ENCODE data around the gene PLP1.
"Not testable (repeated sequence)": the region's sequence is repeated elsewhere in the genome, so short reads cannot be mapped to it uniquely, and the experiment has no call there.

The PLP1 gene

DNA sequence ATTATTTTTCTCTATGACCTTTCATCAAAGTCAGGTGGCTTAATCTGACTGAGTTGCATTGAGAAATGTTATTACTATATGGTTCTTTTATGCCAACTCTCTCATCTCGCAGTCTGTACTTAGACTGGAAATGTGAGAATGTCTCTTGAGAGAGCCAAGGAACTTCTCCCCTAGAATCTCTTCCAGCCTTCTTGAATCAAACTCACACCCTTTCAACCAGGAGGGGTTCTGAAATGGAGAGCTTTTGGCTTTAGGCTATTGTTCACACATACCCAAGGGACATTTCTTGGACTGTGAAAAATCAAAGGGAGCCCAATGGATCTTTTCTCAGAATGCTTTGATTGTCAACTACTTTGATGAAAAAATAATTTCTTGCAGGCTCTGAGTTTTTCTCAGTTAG lies 5.1 kb downstream of the PLP1 start:
- DNase-seq = no peak

DNA sequence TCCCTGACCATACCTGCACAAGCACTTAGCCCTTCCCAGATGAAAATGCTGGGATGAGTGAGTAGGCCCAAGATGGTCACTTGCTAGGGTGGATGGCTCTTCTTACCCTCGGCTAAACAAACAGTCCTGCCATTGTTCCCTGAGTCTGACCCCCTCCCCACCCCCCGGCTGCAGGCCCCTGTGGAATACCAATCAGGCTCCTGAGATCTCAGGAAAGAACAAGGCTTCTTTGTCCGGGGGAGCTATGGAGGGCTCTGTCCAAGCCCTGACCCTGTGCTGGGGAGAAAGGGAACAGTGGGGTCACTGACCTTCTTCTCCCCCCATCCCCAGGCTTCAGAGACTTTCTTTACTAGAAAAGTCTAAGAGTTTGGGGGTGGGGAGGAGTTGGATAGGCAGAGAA lies 6.0 kb downstream of the PLP1 start:
- DNase-seq = no peak

DNA sequence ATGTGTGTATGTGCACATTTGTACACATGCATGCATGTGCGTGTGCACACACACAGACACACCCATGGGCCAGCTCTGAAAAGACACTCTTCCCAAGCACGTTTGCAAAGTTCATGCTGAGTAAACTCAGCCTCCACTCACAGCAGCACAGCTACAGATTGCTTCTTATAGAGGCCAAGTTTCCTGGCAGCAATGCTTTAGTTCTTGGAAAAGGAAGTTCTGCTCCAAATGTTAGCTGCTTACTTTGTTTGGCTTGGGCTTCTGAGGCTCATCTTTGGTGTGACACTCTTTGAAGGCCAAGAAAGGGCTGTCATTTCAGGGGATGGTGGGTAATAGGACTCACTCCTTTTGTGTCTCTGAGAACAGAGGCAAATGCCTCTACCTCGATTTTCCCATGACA lies 6.6 kb downstream of the PLP1 start:
- DNase-seq = no peak

DNA sequence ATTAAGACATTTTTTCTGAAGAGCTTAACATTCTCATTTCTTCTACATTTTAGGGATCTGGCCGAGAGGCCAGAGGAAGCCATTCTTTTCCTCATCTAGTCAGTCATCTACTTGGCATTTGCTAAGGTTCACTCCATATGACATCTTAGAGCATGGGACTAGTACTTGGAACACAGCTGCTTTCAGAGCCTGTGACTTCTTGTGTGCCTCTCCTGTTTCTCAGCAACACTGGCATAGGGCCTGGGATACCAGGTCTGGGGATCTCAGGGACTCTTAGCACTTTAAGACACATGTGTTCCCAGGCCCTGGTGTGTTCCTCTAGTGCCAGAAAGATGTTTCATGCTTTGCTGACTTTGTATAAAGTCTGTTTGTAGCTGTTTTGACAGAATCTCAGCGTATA lies 7.3 kb downstream of the PLP1 start:
- DNase-seq = no peak

DNA sequence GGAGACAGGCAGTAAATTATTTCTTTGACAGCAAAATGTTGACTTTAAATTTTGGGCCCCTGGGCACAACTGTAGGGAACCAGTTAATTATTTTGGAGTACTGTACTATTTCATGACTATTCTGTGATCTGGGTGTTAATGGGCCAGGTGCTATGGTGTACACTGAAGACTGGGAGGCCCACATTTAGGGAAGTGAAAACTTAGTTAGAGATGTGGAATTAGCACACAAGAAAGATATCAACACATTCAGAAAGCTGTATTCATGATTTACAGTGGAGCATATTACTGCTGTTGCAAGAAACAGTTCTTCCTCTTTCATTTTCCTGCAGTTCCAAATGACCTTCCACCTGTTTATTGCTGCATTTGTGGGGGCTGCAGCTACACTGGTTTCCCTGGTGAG lies 12.4 kb downstream of the PLP1 start:
- no peak for DNase-seq

DNA sequence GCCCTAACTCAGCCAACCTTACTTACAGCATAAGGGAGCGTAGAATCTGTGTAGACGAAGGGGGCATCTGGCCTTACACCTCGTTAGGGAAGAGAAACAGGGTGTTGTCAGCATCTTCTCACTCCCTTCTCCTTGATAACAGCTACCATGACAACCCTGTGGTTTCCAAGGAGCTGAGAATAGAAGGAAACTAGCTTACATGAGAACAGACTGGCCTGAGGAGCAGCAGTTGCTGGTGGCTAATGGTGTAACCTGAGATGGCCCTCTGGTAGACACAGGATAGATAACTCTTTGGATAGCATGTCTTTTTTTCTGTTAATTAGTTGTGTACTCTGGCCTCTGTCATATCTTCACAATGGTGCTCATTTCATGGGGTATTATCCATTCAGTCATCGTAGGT lies 14.6 kb downstream of the PLP1 start:
- peak; percentile 39 to 78 for DNase-seq

DNA sequence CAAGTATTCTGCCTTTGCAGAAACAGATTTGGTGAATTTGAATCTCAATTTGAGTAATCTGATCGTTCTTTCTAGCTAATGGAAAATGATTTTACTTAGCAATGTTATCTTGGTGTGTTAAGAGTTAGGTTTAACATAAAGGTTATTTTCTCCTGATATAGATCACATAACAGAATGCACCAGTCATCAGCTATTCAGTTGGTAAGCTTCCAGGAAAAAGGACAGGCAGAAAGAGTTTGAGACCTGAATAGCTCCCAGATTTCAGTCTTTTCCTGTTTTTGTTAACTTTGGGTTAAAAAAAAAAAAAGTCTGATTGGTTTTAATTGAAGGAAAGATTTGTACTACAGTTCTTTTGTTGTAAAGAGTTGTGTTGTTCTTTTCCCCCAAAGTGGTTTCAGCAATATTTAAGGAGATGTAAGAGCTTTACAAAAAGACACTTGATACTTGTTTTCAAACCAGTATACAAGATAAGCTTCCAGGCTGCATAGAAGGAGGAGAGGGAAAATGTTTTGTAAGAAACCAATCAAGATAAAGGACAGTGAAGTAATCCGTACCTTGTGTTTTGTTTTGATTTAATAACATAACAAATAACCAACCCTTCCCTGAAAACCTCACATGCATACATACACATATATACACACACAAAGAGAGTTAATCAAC lies 15.3 kb downstream of the PLP1 start:
- no peak for DNase-seq

DNA sequence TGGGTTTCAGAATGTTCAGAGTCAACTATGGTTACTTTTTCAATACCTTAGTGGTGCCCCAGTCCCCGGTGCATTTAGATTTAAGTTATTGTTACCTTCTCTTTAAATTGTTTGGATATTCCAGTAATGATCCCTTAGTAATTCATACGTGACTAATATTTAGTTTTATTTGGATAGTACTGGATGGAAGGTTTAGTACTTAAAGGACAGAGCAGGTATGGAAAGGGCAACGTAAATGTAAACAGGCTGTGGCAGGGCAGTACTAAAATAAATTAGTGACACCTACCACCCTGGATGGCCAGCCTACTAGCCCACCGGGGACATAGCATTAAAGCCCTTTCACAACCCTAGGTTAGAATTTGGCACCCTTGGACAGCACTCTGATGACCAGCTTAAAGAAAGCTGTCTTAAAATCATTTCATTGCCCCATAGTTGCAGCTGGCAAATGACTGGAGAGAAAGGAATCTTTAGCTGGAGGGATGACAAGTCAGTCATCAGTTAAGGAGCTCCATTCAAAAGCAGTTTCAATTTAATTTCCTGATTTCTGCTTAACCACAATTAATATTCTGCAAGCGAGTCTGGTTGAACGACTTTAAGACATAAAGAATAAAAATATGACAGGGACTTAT lies 16.4 kb downstream of the PLP1 start:
- DNase-seq = no peak

DNA sequence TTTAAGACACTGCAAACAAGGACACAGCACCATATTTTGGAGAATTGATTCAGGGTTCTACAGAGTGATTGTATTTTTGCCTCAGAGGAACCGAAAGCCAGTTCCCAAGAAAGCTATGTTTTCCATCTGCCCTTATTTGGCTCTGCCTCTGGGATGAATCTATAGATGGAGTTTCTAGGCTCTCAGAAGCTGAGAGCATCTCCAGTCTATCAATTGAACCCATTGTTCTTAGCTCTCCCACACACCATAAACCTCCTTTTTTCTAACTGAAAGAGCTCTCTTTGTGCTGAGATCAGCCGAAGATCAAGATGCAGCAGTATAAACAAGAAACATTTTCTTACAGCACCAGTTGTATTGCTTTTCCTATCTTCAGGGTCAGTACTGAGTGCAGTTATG lies 16.9 kb downstream of the PLP1 start:
- no peak for DNase-seq

DNA sequence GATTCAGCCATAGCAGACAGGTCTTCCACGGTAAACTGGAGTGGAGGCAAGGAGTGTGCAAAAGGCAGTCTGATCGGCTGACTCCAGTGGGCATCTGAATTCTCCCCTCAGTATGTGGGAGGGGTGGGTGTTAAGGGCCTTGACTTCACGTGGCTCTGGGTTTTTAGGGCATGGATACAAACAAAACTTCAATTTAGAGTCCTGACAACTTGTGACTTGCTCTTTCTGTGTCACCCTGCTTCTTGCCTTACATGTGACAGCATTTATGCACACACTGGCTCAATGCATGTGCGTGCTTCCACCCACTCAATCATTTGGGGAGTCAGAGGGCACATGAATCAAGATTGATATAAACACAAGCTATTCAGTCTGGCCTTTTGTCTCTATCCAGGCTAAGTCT lies 17.5 kb downstream of the PLP1 start:
- DNase-seq = no peak

DNA sequence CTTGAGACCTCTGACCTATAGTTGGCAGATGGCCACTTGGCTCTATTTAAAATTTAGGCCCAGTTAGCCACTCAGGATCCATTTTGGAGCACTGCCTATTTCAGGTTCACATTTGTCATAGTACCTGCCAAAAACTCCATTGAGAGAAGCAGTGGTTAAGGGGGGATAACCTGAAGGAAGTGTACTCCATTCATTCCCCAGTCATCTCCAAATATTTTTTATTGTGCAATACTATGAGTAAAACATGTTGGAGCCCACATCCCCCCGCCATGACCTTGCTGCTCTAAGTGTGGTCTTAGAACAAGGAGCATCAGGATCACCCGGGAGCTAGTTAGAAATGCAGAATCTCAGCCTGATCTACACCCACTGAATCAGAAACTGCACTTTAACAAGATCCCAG lies 21.1 kb downstream of the PLP1 start:
- no peak for DNase-seq

DNA sequence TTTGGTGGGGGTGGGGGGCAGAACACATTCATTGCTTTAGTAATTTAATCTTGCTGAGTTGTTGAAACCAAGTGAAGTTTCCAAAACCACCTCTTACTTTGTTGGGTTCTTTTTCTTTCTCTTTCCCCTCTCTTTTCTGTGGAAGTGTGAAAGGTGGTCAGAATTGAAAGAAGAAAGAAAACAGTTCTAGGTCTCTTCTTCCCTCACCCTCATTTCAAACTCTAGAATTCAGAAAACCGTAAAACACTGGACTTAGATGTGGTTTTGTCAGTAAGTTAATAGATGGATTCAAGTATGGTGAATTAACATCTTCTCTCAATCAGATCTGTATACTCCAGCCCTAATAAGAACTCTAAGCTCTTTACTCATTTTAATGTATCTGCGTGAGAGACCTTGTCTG lies 23.7 kb downstream of the PLP1 start:
- DNase-seq = no peak

DNA sequence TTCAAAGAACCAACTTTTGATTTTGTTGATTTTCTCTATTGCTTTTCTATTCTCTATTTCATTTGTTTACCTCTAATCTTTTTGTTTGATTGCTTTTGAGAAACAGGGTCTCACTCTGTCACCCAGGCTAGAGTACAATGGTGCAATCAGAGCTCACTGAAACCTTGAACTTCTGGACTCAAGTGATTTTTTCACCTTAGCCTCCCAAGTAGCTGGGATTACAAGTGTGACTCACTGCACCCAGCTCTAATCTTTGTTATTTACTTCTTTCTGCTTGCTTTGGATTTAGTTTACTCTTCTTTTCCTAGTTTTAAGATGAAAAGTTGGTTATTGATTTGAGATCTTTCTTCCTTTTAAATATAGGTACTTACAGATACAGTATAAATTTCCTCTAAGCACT lies 29.2 kb downstream of the PLP1 start:
- no peak for DNase-seq

DNA sequence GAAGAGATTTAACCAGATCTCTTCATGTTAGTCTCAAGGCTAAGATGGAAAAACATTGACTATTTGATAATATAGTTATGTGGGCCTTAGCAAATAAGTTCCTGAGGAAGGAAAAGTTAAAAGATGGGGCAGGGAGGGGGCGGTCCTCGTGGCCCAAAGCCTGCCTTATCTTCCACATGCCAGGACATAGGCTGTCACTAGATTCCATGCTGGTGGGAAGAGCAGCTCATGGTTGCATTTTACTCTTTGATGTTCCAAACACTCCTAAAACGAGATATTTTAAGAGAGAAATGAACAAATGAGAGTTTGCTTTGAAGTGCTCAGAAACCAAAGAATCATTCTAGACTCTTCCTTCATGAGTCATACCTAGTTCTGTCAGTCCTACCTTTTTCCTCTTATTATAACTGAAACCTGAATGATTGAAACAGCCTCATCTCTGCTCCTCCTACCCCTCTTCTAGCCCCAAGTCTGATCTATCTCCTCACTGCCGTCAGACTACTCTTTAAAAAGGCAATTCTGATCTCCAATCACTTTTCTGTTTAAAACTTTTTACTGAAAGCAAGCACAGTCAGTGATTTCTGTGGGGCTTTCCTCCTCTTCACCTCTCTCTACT lies 30.3 kb downstream of the PLP1 start:
- DNase-seq = no peak

DNA sequence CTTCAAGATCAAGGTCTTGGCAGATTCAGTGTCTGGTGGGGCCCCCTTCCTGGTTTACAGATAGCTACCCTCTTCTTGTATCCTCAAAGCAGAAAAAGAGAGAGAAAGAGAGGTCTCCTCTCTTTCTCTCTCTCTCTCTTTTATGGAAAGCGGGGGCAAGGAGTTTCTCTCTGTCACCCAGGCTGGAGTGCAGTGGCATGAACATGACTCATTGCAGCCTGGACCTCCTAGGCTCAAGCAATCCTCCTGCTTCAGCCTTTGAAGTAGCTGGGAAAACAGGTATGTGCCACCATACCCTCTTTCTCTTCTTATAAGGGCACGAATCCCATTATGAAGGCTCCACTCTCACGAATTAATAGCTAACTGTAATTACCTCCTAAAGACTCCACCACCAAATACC lies 35.2 kb downstream of the PLP1 start:
- DNase-seq = no peak

DNA sequence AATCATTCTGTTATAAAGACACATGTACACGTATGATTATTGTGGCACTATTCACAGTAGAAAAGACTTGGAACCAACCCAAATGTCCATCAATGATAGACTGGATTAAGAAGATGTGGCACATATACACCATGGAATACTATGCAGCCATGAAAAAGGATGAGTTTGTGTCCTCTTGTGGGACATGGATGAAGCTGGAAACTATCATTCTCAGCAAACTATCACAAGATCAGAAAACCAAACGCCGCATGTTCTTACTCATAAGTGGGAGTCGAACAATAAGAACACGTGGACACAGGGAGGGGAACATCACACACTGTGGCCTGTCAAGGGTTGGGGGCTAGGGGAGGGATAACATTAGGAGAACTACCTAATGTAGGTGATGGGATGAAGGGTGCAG lies 40.5 kb downstream of the PLP1 start:
- DNase-seq = not testable (repeated sequence)

DNA sequence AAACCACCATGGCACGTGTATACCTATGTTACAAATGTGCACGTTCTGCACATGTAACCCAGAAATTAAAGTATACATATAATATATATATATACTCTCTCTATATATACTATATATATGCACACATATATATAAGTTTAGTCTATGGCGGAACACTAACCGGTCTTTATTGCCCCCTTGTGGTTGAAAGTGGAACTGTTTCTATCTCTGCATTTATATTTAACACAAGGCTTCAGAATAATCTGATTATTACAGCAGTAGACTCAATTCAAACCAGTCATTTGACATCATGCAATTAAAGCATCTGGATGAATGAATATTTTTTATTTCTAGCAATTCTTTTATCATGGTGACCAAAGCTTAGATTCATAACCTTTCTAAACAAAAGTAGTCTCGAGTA lies 40.9 kb downstream of the PLP1 start:
- DNase-seq = peak; percentile 9 to 64

DNA sequence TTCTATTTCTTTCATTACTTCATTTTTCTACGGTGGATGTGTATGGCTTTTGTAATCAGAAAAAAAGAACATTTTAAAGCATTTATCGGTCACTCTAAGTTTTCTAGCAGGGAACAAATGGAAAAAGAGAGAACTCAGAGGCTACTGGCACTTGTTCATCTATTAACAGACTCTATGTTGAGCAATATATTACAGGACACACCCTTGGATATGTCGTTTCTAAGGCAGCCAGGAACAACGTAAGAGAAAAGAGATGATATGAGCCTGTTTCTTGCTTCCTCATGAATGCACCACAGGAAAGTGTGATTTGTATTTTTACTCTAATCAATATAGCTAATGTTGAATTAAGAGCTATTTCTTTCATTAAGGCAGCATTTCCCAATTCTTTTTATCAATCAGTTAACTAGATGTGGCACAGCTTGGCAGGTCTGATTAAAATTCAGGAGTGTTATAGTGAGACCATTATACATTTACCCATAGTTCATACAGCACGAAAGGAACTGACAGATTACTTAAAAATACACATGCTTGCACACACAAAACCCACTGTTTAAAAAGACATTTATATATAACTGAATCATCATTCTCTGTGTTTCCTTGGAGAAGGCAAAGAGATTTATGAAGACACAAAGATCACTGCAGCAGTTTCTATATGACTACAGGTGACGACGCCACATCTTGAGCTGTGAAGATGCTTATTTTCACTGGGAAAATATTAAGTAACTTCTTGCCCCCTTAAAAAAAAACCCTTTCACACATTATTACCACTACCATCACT lies 42.4 kb downstream of the PLP1 start:
- no peak for DNase-seq

DNA sequence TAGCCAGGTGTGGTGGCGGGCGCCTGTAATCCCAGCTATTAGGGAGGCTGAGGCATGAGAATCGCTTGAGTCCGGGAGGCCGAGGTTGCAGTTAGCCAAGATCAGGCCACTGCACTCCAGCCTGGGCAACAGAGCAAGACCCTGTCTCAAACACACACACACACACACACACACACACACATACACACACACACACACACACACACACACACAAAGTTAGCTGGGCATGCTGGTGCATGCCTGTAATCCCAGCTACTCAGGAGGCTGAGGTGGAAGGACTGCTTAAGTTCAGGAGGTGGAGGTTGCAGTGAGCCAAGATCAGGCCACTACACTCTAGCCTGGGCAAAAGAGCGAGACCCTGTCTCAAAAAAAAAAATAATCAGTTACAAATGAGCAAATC lies 44.2 kb downstream of the PLP1 start:
- not testable (repeated sequence) for DNase-seq

DNA sequence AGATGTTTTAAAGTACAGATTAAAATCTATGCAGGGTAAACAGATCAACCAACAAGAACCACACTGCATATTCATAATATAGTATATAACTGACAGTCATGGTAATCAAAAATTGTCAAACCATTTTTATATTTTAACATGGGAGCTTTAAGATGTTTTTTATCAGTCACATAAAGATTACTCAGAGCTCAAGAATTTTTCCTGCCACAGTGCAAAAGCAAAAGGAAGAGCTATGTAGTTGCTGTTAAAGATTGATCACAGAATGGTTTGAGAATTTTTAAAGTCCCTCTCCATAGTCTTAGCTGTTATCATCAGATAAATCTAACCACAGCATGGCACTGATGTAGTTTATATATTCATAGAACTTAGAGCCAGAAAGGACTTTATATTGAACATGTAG lies 47.0 kb downstream of the PLP1 start:
- DNase-seq = no peak

DNA sequence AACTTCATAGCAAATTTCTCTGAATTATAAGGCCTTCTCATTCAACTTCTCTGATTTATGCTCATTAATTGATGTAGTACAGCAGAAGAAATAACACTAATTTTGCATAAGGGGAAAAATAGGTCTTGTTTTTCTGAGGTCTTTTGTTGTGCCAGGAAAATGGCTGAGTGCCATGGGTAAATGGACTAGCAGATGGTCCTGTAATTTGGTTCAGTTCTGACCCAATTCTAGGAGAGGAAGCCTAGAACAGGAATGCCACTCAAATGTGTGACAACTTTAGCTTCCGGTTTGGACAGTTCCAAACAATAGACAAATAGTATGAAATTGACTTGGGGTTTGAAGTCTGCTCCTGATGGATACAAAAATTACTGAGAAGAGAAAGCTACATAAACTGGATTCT lies 49.2 kb downstream of the PLP1 start:
- no peak for DNase-seq

DNA sequence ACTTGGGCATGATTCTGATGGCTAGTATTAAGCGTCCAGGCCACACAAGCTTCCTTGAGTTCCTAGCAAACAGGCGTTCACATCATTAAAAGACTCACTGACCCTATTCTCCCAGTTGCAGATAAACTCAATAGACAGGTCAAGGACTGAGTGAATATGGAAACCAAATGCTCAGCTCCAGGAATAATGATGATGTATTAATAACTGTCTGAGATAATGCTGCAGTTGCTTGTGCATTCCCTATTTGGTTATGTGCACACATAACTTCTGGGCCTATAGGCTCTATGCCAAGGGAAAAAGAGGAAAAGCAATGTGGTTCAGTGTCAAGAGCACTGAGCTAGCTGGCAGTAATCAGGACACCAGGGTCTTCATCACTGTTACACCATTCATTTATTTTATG lies 51.9 kb downstream of the PLP1 start:
- DNase-seq = no peak

DNA sequence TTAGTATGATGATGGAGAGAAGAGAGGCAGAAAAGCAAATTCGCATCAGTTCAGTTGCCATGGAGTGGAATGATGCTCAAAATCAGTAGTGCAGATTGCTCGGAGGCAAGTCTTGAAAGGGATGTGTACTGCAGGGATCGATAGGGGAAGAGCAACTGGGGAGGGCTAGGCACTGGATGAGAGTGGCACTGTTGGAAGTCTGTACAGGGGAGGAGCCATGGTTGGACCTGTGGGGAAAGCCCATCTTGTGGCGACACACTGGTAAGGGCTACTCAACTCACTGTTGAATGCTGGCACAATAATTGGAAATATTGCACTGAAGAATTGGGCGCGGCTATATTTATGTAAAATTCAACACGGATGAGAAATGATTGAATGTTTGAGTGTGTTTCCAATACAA lies 54.2 kb downstream of the PLP1 start:
- DNase-seq = no peak

DNA sequence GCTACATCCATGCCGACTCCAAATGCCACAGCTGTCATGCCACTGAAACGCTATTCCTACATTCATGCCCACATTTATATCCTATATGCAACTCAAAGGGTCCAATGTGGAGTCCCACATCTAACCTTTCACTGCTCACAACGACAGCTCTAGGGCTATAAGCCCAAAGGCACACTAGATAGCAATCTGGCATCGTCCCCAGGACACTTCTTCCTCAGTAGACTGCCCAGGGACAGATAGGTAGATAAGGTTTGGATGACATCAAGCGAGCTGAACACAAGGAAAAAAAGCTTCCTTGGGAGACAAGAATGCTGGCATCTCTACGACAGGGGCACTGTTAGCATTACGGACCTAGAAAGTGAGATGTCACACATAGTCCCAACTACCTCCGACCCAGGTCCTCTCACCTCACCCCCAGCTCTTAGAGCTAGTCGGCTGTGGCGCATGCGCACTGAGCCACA lies 54.7 kb downstream of the PLP1 start:
- DNase-seq = no peak
